ENCODE measurements around the gene RBM47.

DNA sequence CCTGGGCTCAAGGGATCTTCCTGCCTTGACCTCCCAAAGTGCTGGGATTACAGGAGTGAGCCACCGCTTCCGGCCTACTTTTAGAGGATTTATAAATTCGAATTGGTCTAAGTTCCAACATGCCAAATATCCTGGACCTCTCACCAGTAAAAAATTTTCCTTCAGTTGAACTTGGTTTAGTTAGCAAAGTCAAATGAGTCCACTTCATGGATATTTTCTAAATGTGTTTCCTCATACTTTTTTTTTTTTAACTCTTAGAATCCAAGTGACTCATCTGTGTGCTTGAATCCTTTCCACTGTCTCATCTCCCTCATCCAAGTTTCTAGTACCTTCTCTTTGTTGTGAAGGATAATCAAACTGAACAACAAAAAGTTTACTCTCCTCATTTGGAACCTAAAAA is 49.7 kb downstream of the RBM47 start:
- no peak for TF ChIP-seq POLR2A (IDR thresholded peaks at IDR 0.05; ENCODE audit: low read depth)
- TF ChIP-seq, protein P1, sequence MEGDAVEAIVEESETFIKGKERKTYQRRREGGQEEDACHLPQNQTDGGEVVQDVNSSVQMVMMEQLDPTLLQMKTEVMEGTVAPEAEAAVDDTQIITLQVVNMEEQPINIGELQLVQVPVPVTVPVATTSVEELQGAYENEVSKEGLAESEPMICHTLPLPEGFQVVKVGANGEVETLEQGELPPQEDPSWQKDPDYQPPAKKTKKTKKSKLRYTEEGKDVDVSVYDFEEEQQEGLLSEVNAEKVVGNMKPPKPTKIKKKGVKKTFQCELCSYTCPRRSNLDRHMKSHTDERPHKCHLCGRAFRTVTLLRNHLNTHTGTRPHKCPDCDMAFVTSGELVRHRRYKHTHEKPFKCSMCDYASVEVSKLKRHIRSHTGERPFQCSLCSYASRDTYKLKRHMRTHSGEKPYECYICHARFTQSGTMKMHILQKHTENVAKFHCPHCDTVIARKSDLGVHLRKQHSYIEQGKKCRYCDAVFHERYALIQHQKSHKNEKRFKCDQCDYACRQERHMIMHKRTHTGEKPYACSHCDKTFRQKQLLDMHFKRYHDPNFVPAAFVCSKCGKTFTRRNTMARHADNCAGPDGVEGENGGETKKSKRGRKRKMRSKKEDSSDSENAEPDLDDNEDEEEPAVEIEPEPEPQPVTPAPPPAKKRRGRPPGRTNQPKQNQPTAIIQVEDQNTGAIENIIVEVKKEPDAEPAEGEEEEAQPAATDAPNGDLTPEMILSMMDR (IDR thresholded peaks at IDR 0.05): no peak

Data from esophagus muscularis mucosa (tissue), 3 donors.